Suprapubic skin (tissue), 4 donors: ENCODE measurements around the gene GPD2.

ENCODE experiments used
- CTCF ChIP-seq, 2 donors: fragments of 200-600 bp in 1 of 2; fragments of 450-650 bp in 1 of 2; sonication (generic) in 1 of 2; IDR thresholded peaks; one replicate each; pipeline ENCODE4 v1.5.1; 2016 to 2019; ENCODE audit warnings: antibody characterized with exemption in 2 of 2, mild to moderate bottlenecking in 1 of 2, moderate library complexity in 1 of 2
- EP300 ChIP-seq: sonication (generic); formaldehyde crosslinking; IDR thresholded peaks from one replicate; pipeline ENCODE4 v1.6.1; 2017; ENCODE audit warnings: antibody characterized with exemption
- POLR2A ChIP-seq, 2 donors: fragments of 450-650 bp; IDR thresholded peaks; one replicate each; pipeline ENCODE4 v1.6.1; 2017; ENCODE audit warnings: antibody characterized with exemption in 2 of 2, mild to moderate bottlenecking in 2 of 2, moderate library complexity in 2 of 2
- POLR2AphosphoS5 ChIP-seq, 3 donors: sonication (generic); formaldehyde crosslinking; IDR thresholded peaks; one replicate each; pipeline ENCODE4 v1.6.1; 2017; ENCODE audit warnings: antibody characterized with exemption in 3 of 3

GRCh38 chr2:156445296-156446220, 9.4 kb downstream of the GPD2 start:
- no peak for TF ChIP-seq CTCF (IDR thresholded peaks at IDR 0.05)
- no peak for TF ChIP-seq POLR2A (IDR thresholded peaks at IDR 0.05)
- no peak for TF ChIP-seq EP300
- TF ChIP-seq POLR2AphosphoS5 (IDR thresholded peaks at IDR 0.05) = no peak
